Endodermal cell (in vitro differentiated cells): ENCODE data around the gene AMPH. TPM values are rescaled to one million over a fixed set of nuclear protein-coding genes. Genes with fewer than 3 reads are reported as not detected.
A peak's percentile ranks its signal among the peaks of the same experiment; 100 is the strongest.

ENCODE experiments used
- DNase-seq: peaks from one replicate; pipeline ENCODE4 v3.0.0-alpha.2; 2017
- H3K27ac ChIP-seq: 2 replicates; pipeline ENCODE4 v1.5.1; 2013; ENCODE audit warnings: mild to moderate bottlenecking, low read depth, low read length, moderate library complexity
- H3K27me3 ChIP-seq: 2 replicates; pipeline ENCODE4 v1.6.1; 2013; ENCODE audit warnings: mild to moderate bottlenecking, low read length, moderate library complexity; ENCODE audit not compliant: insufficient read depth, control insufficient read depth, poor library complexity, severe bottlenecking
- H3K36me3 ChIP-seq: 2 replicates; pipeline ENCODE4 v1.7.0; 2013; ENCODE audit warnings: mild to moderate bottlenecking, low read length, moderate library complexity; ENCODE audit not compliant: control insufficient read depth, insufficient read depth
- H3K4me1 ChIP-seq: one replicate; pipeline ENCODE4 v1.7.0; 2013; ENCODE audit warnings: low read length; ENCODE audit not compliant: control insufficient read depth, insufficient read depth
- H3K4me3 ChIP-seq: 2 replicates; pipeline ENCODE4 v1.5.1; 2013; ENCODE audit warnings: mild to moderate bottlenecking, low read length, moderate library complexity
- H3K9ac ChIP-seq: 2 replicates; pipeline ENCODE4 v1.6.1; 2013; ENCODE audit warnings: mild to moderate bottlenecking, low read length, moderate library complexity; ENCODE audit not compliant: poor library complexity, severe bottlenecking; ENCODE audit errors: extremely low read depth
- H3K9me3 ChIP-seq: 2 replicates; pipeline ENCODE4 v1.6.1; 2013; ENCODE audit warnings: mild to moderate bottlenecking, low read length, moderate library complexity; ENCODE audit not compliant: control insufficient read depth
- H3K27ac Mint-ChIP-seq: 2 replicates; pipeline ENCODE4 v1.8.0; 2020; ENCODE audit warnings: mixed read lengths
- H3K27me3 Mint-ChIP-seq: 2 replicates; pipeline ENCODE4 v1.8.0; 2021; ENCODE audit warnings: mild to moderate bottlenecking, mixed read lengths; ENCODE audit not compliant: insufficient read depth
- H3K36me3 Mint-ChIP-seq: 2 replicates; pipeline ENCODE4 v1.8.0; 2020; ENCODE audit warnings: low read depth, mixed read lengths
- H3K4me1 Mint-ChIP-seq: 2 replicates; pipeline ENCODE4 v1.8.0; 2020; ENCODE audit warnings: mixed read lengths
- H3K4me3 Mint-ChIP-seq: 2 replicates; pipeline ENCODE4 v1.8.0; 2020; ENCODE audit warnings: mild to moderate bottlenecking, moderate library complexity, mixed read lengths
- H3K9me3 Mint-ChIP-seq: 2 replicates; pipeline ENCODE4 v1.8.0; 2020; ENCODE audit warnings: mild to moderate bottlenecking, mixed read lengths
- WGBS, 2 experiments: methylation state at CpG; one replicate each; pipeline versions ENCODE4 v1.1.5 to v1.1.7; 2013; ENCODE audit warnings: missing lambda C conversion rate in 2 of 2, mixed read lengths in 1 of 2; ENCODE audit not compliant: insufficient coverage in 1 of 2, insufficient read length in 1 of 2; 5-methylcytosine and 5-hydroxymethylcytosine counted together
- total RNA-seq, 2 donors: library from RNA; stranded (reverse); fragmentation: NEBNext Ultra II Directional in 1 of 2; extraction: Animal tissue kit (Norgen Biotek cat#: 25700) in 1 of 2; gene quantifications; 2 replicates in 1 of 2; 3 replicates in 1 of 2; pipeline ENCODE4 v1.2.1, GENCODE V29; 2021
- TF ChIP-seq, protein P1 (sequence below): fragments of 200-600 bp; sonication (generic); conservative IDR thresholded peaks from 2 replicates; pipeline ENCODE4 v1.5.0; 2021; ENCODE audit warnings: antibody characterized with exemption, mild to moderate bottlenecking

Gene AMPH
- total RNA-seq, 2 donors from 2014 or later, result 3.5 to 5.5 TPM

DNA sequence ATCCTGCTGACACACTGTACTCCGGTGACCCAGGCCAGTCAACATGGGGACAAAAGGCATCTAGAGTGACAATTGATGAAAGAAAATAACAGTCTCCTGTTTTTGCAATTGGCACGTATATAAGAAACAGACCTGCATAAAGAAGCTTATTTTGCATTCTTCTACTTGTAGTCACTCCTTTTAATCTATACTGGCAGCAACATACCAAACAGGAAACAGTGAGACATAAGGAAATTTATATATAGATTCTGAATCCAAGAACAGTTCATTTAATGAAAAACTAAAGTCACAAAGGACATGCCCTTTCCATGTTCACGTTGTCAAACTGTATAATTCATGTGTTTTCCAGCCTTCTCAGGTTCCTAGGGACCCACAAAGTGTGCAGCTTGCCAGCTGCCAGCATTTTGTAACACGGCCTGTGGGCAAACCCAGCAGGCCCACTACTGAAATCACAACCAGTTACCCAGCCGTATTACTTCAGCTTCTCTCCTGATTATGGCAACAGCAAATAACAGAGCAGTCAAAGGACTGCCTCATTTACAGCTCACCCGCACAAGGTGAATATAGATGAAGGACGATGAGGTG lies 72.3 kb downstream of the AMPH start:
- H3K27ac Mint-ChIP-seq, result no peak overlapping the region
- H3K4me1 Mint-ChIP-seq, result peaks cover 2% of the 10 kb centered on the region
- no peak overlapping the region for H3K4me3 Mint-ChIP-seq
- H3K9me3 Mint-ChIP-seq, result no peaks in the 10 kb centered on the region
- Histone ChIP-seq H3K27ac (peak overlapping the region; percentile 32), H3K4me1 (no peaks in the 10 kb centered on the region), H3K9me3 (no peaks in the 10 kb centered on the region), H3K36me3 (no peaks in the 10 kb centered on the region), H3K9ac (no peak overlapping the region), H3K4me3 (no peak overlapping the region), H3K27me3 (no peaks in the 10 kb centered on the region)
- DNase-seq, result no peak
- WGBS, 2 experiments, result 92 to 94% methylated on average over 7 of the region's 7 CpGs
- no peaks in the 10 kb centered on the region for H3K36me3 Mint-ChIP-seq
- no peaks in the 10 kb centered on the region for H3K27me3 Mint-ChIP-seq
- TF ChIP-seq, protein P1, sequence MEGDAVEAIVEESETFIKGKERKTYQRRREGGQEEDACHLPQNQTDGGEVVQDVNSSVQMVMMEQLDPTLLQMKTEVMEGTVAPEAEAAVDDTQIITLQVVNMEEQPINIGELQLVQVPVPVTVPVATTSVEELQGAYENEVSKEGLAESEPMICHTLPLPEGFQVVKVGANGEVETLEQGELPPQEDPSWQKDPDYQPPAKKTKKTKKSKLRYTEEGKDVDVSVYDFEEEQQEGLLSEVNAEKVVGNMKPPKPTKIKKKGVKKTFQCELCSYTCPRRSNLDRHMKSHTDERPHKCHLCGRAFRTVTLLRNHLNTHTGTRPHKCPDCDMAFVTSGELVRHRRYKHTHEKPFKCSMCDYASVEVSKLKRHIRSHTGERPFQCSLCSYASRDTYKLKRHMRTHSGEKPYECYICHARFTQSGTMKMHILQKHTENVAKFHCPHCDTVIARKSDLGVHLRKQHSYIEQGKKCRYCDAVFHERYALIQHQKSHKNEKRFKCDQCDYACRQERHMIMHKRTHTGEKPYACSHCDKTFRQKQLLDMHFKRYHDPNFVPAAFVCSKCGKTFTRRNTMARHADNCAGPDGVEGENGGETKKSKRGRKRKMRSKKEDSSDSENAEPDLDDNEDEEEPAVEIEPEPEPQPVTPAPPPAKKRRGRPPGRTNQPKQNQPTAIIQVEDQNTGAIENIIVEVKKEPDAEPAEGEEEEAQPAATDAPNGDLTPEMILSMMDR, result no peak

DNA sequence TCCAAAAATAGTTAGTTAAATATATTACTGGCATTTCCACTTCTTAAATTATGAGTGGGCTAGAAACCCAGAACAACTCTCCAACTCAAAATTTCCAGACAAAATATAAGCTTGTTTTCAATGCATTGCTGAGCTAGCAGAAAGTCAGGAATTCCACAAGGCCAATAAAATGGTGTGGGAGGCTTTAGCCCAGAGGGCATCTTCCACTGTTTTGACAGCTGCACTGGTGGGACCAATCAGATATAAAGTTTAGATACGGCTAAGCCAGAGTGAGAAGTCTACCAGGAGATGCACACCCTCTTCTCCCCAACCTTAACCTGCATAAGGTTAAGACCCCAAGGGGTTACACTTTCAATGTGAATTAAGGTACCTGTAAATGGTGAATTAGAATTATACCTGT lies 76.6 kb downstream of the AMPH start:
- H3K27ac ChIP-seq, result no peak overlapping the region
- Mint-ChIP-seq H3K27me3 (no peaks in the 10 kb centered on the region), H3K36me3 (no peaks in the 10 kb centered on the region), H3K9me3 (no peaks in the 10 kb centered on the region), H3K4me3 (no peak overlapping the region), H3K27ac (no peak overlapping the region), H3K4me1 (no peaks in the 10 kb centered on the region)
- H3K4me1 ChIP-seq, result no peaks in the 10 kb centered on the region
- TF ChIP-seq, protein P1, result no peak
- H3K9me3 ChIP-seq, result no peaks in the 10 kb centered on the region
- H3K27me3 ChIP-seq, result no peaks in the 10 kb centered on the region
- WGBS, 2 experiments, result 82 to 100% methylated on average over 1 of the region's 1 CpG
- no peaks in the 10 kb centered on the region for H3K36me3 ChIP-seq
- no peak overlapping the region for H3K4me3 ChIP-seq
- DNase-seq, result no peak
- H3K9ac ChIP-seq, result no peak overlapping the region

DNA sequence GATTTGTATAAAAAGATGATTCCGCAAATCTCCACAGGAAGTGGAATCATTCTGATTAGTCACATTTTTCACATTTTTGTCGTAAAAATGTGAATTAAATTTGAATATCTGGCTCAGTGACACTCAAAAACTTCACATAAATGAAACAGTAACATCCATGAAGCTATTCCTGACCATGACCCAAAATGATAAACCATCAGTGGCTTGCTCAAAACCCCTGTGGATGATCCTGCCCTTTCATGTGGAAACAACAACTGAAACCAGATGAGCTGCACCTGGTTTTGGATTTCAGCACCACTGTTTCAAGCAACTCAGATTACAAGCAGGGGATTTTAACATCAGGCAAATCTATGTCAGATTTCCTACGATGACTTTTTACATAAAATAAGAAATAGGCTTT lies 80.3 kb downstream of the AMPH start:
- H3K27ac Mint-ChIP-seq, result no peak overlapping the region
- 56 to 100% methylated on average over 1 to 3 of the region's 3 CpGs for WGBS, 2 experiments
- H3K27me3 ChIP-seq, result no peaks in the 10 kb centered on the region
- no peaks in the 10 kb centered on the region for H3K4me1 Mint-ChIP-seq
- no peak overlapping the region for H3K4me3 ChIP-seq
- H3K4me1 ChIP-seq, result no peaks in the 10 kb centered on the region
- H3K9me3 ChIP-seq, result no peaks in the 10 kb centered on the region
- H3K9ac ChIP-seq, result no peak overlapping the region
- H3K9me3 Mint-ChIP-seq, result no peaks in the 10 kb centered on the region
- no peaks in the 10 kb centered on the region for H3K27me3 Mint-ChIP-seq
- H3K27ac ChIP-seq, result no peak overlapping the region
- no peaks in the 10 kb centered on the region for H3K36me3 Mint-ChIP-seq
- H3K4me3 Mint-ChIP-seq, result no peak overlapping the region
- TF ChIP-seq, protein P1, result no peak
- DNase-seq, result no peak
- H3K36me3 ChIP-seq, result no peaks in the 10 kb centered on the region
